HepG2 (cell line): ENCODE measurements around the gene AGAP1. TPM values are rescaled to one million over a fixed set of nuclear protein-coding genes. Genes with fewer than 3 reads are reported as not detected.

Experiments used
- DBP ChIP-seq: sonication (generic); formaldehyde crosslinking; IDR thresholded peaks from 2 replicates; pipeline ENCODE4 v1.4.0; 2020; ENCODE audit warnings: missing genetic modification reagents; ENCODE audit errors: not compliant biosample characterization
- JARID2 ChIP-seq: sonication (generic); formaldehyde crosslinking; IDR thresholded peaks from 2 replicates; pipeline ENCODE4 v1.8.1; 2023; ENCODE audit warnings: missing genetic modification reagents, inconsistent platforms; ENCODE audit not compliant: insufficient replicate concordance
- KDM5B ChIP-seq: sonication (generic); formaldehyde crosslinking; IDR thresholded peaks from 2 replicates; pipeline ENCODE4 v1.4.0; 2020; ENCODE audit warnings: missing genetic modification reagents, mild to moderate bottlenecking, borderline replicate concordance
- MLX ChIP-seq: IDR thresholded peaks from 2 replicates; pipeline ENCODE4 v1.6.1; 2016
- PAF1 ChIP-seq: IDR thresholded peaks from 2 replicates; pipeline ENCODE4 v1.6.1; 2016; ENCODE audit warnings: missing genetic modification reagents, missing compliant biosample characterization
- SALL1 ChIP-seq: sonication (generic); formaldehyde crosslinking; IDR thresholded peaks from 2 replicates; pipeline ENCODE4 v1.8.0; 2022; ENCODE audit warnings: mild to moderate bottlenecking, missing genetic modification reagents
- SSRP1 ChIP-seq: IDR thresholded peaks from 2 replicates; pipeline ENCODE4 v1.6.1; 2016; ENCODE audit warnings: control low read depth
- TBX2 ChIP-seq: sonication (generic); formaldehyde crosslinking; IDR thresholded peaks from 2 replicates; pipeline ENCODE4 v1.5.0; 2020; ENCODE audit warnings: missing genetic modification reagents, mild to moderate bottlenecking, borderline replicate concordance
- TOE1 ChIP-seq: sonication (generic); formaldehyde crosslinking; IDR thresholded peaks from 2 replicates; pipeline ENCODE4 v1.4.0; 2020; ENCODE audit warnings: mild to moderate bottlenecking, missing genetic modification reagents
- YEATS2 ChIP-seq: sonication (generic); formaldehyde crosslinking; IDR thresholded peaks from 2 replicates; pipeline ENCODE4 v1.4.0; 2020; ENCODE audit warnings: missing genetic modification reagents, borderline replicate concordance
- ZNF121 ChIP-seq: sonication (generic); formaldehyde crosslinking; IDR thresholded peaks from 2 replicates; pipeline ENCODE4 v1.5.0; 2020; ENCODE audit warnings: mild to moderate bottlenecking, missing genetic modification reagents
- ZNF333 ChIP-seq: sonication (generic); formaldehyde crosslinking; IDR thresholded peaks from 2 replicates; pipeline ENCODE4 v1.4.0; 2020; ENCODE audit warnings: mild to moderate bottlenecking, missing genetic modification reagents, borderline replicate concordance
- polyA plus RNA-seq, 8 experiments: library from polyadenylated mRNA; depleted of rRNA in 3 of 8; stranded (reverse) in 7 of 8; unstranded in 1 of 8; fragments of >200 nt; fragmentation: Illumina TruSeq in 4 of 8; extraction: Trizol in 4 of 8; gene quantifications; 2 replicates each; pipeline versions ENCODE4 v1.2.1 to v1.2.3, GENCODE V29; 2011 to 2016; ENCODE audit warnings: low read depth in 4 of 8, missing spikeins in 1 of 8, mixed read lengths in 1 of 8; ENCODE audit not compliant: insufficient read depth in 1 of 8
- total RNA-seq, 5 experiments: library from RNA; depleted of rRNA; stranded (reverse); fragments of >200 nt; fragmentation: Illumina TruSeq; extraction: Trizol; gene quantifications; 2 replicates each; pipeline ENCODE4 v1.2.3, GENCODE V29; 2016; ENCODE audit warnings: low read depth in 1 of 5
- TF ChIP-seq, protein P1 (sequence below): IDR thresholded peaks from 2 replicates; pipeline ENCODE4 v1.6.1; 2016; ENCODE audit warnings: missing biosample characterization, missing genetic modification reagents, low read depth
- TF ChIP-seq, protein P2 (sequence below): sonication (generic); formaldehyde crosslinking; IDR thresholded peaks from 2 replicates; pipeline ENCODE4 v1.8.0; 2022; ENCODE audit warnings: mild to moderate bottlenecking, missing genetic modification reagents, borderline replicate concordance

The AGAP1 gene
- total and polyA plus RNA-seq, 2 of the 13 experiments (the other 11 are each of a cell fraction or from before 2014, with no cell fraction given) = 21.2 to 32.7 TPM

- no peak for TF ChIP-seq PAF1 (CRISPR knock-in tag)
- TF ChIP-seq KDM5B (CRISPR knock-in tag) = peak; percentile 21; the same call in 1 of the 2 replicates
- no peak for TF ChIP-seq ZNF121
- TF ChIP-seq SSRP1 (CRISPR knock-in tag) = no peak
- 0 out of 2 replicates have a peak, but pooled peaks have one; percentile 38 for TF ChIP-seq TBX2 (CRISPR knock-in tag)
- TF ChIP-seq TOE1 (CRISPR knock-in tag) = no peak
- no peak for TF ChIP-seq JARID2 (CRISPR knock-in tag)
- TF ChIP-seq, protein P1, sequence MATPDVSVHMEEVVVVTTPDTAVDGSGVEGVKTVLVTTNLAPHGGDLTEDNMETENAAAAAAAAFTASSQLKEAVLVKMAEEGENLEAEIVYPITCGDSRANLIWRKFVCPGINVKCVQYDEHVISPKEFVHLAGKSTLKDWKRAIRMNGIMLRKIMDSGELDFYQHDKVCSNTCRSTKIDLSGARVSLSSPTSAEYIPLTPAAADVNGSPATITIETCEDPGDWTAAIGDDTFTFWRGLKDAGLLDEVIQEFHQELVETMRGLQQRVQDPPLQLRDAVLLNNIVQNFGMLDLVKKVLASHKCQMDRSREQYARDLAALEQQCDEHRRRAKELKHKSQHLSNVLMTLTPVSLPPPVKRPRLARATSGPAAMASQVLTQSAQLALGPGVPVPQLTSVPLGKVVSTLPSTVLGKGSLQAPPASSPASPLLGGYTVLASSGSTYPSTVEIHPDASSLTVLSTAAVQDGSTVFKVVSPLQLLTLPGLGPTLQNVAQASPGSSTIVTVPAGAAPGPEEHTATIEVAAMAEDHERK (CRISPR knock-in tag) = no peak
- no peak for TF ChIP-seq DBP (CRISPR knock-in tag)
- TF ChIP-seq, protein P2, sequence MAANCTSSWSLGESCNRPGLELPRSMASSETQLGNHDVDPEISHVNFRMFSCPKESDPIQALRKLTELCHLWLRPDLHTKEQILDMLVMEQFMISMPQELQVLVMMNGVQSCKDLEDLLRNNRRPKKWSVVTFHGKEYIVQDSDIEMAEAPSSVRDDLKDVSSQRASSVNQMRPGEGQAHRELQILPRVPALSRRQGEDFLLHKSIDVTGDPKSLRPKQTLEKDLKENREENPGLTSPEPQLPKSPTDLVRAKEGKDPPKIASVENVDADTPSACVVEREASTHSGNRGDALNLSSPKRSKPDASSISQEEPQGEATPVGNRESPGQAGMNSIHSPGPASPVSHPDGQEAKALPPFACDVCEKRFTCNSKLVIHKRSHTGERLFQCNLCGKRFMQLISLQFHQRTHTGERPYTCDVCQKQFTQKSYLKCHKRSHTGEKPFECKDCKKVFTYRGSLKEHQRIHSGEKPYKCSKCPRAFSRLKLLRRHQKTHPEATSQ (CRISPR knock-in tag) = no peak
- TF ChIP-seq SALL1 = peak; percentile 3; the same call in 1 of the 2 replicates
- no peak for TF ChIP-seq YEATS2
- no peak for TF ChIP-seq MLX (CRISPR knock-in tag)
- TF ChIP-seq ZNF333 = 0 out of 2 replicates have a peak, but pooled peaks have one; percentile 65
Observed at GRCh38 chr2:235492850-235493344, 946 bp upstream of the AGAP1 start (continued).
